GM23338 (cell line): ENCODE data around the gene ZACN. TPM values are rescaled to one million over a fixed set of nuclear protein-coding genes. Genes with fewer than 3 reads are reported as not detected.

Experiments used
- ATAC-seq: fragments of 200-7000 bp; cut with Tn5 transposase; 3 replicates; pipeline ENCODE4 v1.9.1; 2020
- DNase-seq: peaks from one replicate; pipeline ENCODE4 v3.0.0-alpha.2; 2015; ENCODE audit warnings: low spot score
- H2AFZ ChIP-seq: fragments of 200-600 bp; sonication (generic); 2 replicates; pipeline ENCODE4 v1.8.0; 2016; ENCODE audit warnings: antibody characterized with exemption, mild to moderate bottlenecking, moderate library complexity
- H3F3A ChIP-seq: fragments of 200-600 bp; sonication (generic); replicated peaks from 2 replicates; pipeline ENCODE4 v1.8.0; 2017; ENCODE audit warnings: antibody characterized with exemption, mixed run types, low read depth
- H3K27ac ChIP-seq: fragments of 200-600 bp; sonication (generic); 2 replicates; pipeline ENCODE4 v1.6.1; 2016; ENCODE audit warnings: low read depth
- H3K27me3 ChIP-seq: fragments of 200-600 bp; sonication (generic); 2 replicates; pipeline ENCODE4 v1.8.0; 2016; ENCODE audit warnings: mild to moderate bottlenecking, mixed run types, moderate library complexity; ENCODE audit not compliant: insufficient read depth
- H3K36me3 ChIP-seq: fragments of 200-600 bp; sonication (generic); 2 replicates; pipeline ENCODE4 v1.8.0; 2016; ENCODE audit warnings: mild to moderate bottlenecking; ENCODE audit not compliant: insufficient read depth
- H3K4me1 ChIP-seq: fragments of 200-600 bp; sonication (generic); 2 replicates; pipeline ENCODE4 v1.8.0; 2016; ENCODE audit warnings: mild to moderate bottlenecking, moderate library complexity; ENCODE audit not compliant: insufficient read depth
- H3K4me2 ChIP-seq: fragments of 200-600 bp; sonication (generic); 2 replicates; pipeline ENCODE4 v1.7.1; 2017; ENCODE audit warnings: mixed run types
- H3K4me3 ChIP-seq: fragments of 200-600 bp; sonication (generic); 2 replicates; pipeline ENCODE4 v1.6.1; 2016; ENCODE audit warnings: mixed run types
- H3K79me2 ChIP-seq: fragments of 200-600 bp; sonication (generic); replicated peaks from 2 replicates; pipeline ENCODE4 v1.8.0; 2017; ENCODE audit warnings: mild to moderate bottlenecking; ENCODE audit not compliant: insufficient read depth
- H3K9me2 ChIP-seq: fragments of 200-600 bp; sonication (generic); 2 replicates; pipeline ENCODE4 v1.8.0; 2017; ENCODE audit not compliant: insufficient read depth
- H4K20me1 ChIP-seq: fragments of 200-600 bp; sonication (generic); replicated peaks from 2 replicates; pipeline ENCODE4 v1.8.0; 2017; ENCODE audit warnings: mild to moderate bottlenecking; ENCODE audit not compliant: insufficient read depth
- H3K27ac Mint-ChIP-seq: 2 replicates; pipeline ENCODE4 v1.8.0; 2020; ENCODE audit warnings: inconsistent platforms, mild to moderate bottlenecking, moderate library complexity, mixed read lengths
- H3K27me3 Mint-ChIP-seq: 3 replicates; pipeline ENCODE4 v1.8.0; 2022; ENCODE audit warnings: low read depth, mild to moderate bottlenecking, moderate library complexity, mixed read lengths, inconsistent platforms; ENCODE audit not compliant: insufficient read depth, poor library complexity
- H3K36me3 Mint-ChIP-seq: 3 replicates; pipeline ENCODE4 v1.8.0; 2021; ENCODE audit warnings: low read depth, mild to moderate bottlenecking, inconsistent platforms, moderate library complexity, mixed read lengths
- H3K4me1 Mint-ChIP-seq: 3 replicates; pipeline ENCODE4 v1.8.0; 2020; ENCODE audit warnings: mild to moderate bottlenecking, inconsistent platforms, mixed read lengths
- H3K4me3 Mint-ChIP-seq: 3 replicates; pipeline ENCODE4 v1.8.0; 2021; ENCODE audit warnings: moderate library complexity, mild to moderate bottlenecking, inconsistent platforms, mixed read lengths
- H3K9me3 Mint-ChIP-seq: 3 replicates; pipeline ENCODE4 v1.8.0; 2020; ENCODE audit warnings: moderate library complexity, mild to moderate bottlenecking, inconsistent platforms, mixed read lengths
- ETS1 ChIP-seq: IDR thresholded peaks from 2 replicates; pipeline ENCODE4 v1.6.1; 2016; ENCODE audit warnings: antibody characterized with exemption
- EZH2 ChIP-seq: fragments of 200-600 bp; sonication (generic); IDR thresholded peaks from one replicate; pipeline ENCODE4 v1.8.0; 2017; ENCODE audit warnings: antibody characterized with exemption, mild to moderate bottlenecking, low read depth; ENCODE audit not compliant: unreplicated experiment
- EZH2phosphoT487 ChIP-seq: fragments of 200-600 bp; sonication (generic); IDR thresholded peaks from one replicate; pipeline ENCODE4 v1.8.1; 2018; ENCODE audit warnings: antibody characterized with exemption; ENCODE audit not compliant: unreplicated experiment
- JUNB ChIP-seq: IDR thresholded peaks from one replicate; pipeline ENCODE4 v1.6.1; 2016; ENCODE audit warnings: antibody characterized with exemption; ENCODE audit not compliant: unreplicated experiment
- NANOG ChIP-seq: IDR thresholded peaks from 2 replicates; pipeline ENCODE4 v1.6.1; 2016; ENCODE audit warnings: antibody characterized with exemption, borderline replicate concordance
- POLR2AphosphoS5 ChIP-seq: IDR thresholded peaks from 2 replicates; pipeline ENCODE4 v1.6.1; 2016; ENCODE audit warnings: antibody characterized with exemption, low read depth
- ZNF114 ChIP-seq: fragments of 250-450 bp; sonication (Bioruptor Pico); IDR thresholded peaks from 2 replicates; pipeline ENCODE4 v1.5.0; 2020; ENCODE audit warnings: mild to moderate bottlenecking, moderate library complexity
- ZNF331 ChIP-seq: fragments of 250-450 bp; sonication (Bioruptor Pico); IDR thresholded peaks from 2 replicates; pipeline ENCODE4 v1.5.0; 2020; ENCODE audit warnings: low read depth, mild to moderate bottlenecking, moderate library complexity
- polyA plus RNA-seq: library from polyadenylated mRNA; unstranded; fragments of >200 nt; fragmentation: Nextera tagmentation; extraction: Ambion mirVana; gene quantifications from 2 replicates; pipeline ENCODE4 v1.2.1, GENCODE V29; 2016
- total RNA-seq: library from RNA; depleted of rRNA; stranded (reverse); fragments of >200 nt; shearing (Covaris generic); gene quantifications from 2 replicates; pipeline ENCODE4 v1.2.3, GENCODE V29; 2014
- TF ChIP-seq, protein P1 (sequence below): IDR thresholded peaks from one replicate; pipeline ENCODE4 v1.6.1; 2018; ENCODE audit warnings: antibody characterized with exemption; ENCODE audit not compliant: unreplicated experiment
- TF ChIP-seq, protein P2 (sequence below), 2 experiments: fragments of 200-600 bp in 1 of 2; sonication (generic) in 1 of 2; conservative IDR thresholded peaks; 2 replicates each; pipeline versions ENCODE4 v1.5.1 to v1.6.1; 2016 to 2017; ENCODE audit warnings: antibody characterized with exemption in 2 of 2, low read depth in 2 of 2, mild to moderate bottlenecking in 2 of 2, moderate library complexity in 1 of 2

ZACN gene
- total and polyA plus RNA-seq, 2 experiments from 2014 or later: 0.47 TPM; not detected in 1

GRCh38 chr17:76120658-76121008, 41.7 kb downstream of the ZACN start:
- TF ChIP-seq ZNF331 (CRISPR knock-in tag) (no peak), ZNF114 (CRISPR knock-in tag) (no peak)
- TF ChIP-seq, protein P1, sequence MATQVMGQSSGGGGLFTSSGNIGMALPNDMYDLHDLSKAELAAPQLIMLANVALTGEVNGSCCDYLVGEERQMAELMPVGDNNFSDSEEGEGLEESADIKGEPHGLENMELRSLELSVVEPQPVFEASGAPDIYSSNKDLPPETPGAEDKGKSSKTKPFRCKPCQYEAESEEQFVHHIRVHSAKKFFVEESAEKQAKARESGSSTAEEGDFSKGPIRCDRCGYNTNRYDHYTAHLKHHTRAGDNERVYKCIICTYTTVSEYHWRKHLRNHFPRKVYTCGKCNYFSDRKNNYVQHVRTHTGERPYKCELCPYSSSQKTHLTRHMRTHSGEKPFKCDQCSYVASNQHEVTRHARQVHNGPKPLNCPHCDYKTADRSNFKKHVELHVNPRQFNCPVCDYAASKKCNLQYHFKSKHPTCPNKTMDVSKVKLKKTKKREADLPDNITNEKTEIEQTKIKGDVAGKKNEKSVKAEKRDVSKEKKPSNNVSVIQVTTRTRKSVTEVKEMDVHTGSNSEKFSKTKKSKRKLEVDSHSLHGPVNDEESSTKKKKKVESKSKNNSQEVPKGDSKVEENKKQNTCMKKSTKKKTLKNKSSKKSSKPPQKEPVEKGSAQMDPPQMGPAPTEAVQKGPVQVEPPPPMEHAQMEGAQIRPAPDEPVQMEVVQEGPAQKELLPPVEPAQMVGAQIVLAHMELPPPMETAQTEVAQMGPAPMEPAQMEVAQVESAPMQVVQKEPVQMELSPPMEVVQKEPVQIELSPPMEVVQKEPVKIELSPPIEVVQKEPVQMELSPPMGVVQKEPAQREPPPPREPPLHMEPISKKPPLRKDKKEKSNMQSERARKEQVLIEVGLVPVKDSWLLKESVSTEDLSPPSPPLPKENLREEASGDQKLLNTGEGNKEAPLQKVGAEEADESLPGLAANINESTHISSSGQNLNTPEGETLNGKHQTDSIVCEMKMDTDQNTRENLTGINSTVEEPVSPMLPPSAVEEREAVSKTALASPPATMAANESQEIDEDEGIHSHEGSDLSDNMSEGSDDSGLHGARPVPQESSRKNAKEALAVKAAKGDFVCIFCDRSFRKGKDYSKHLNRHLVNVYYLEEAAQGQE: no peak
- Histone ChIP-seq H3K27ac (no peak overlapping the region), H3K4me1 (peaks cover 29% of the 10 kb centered on the region; the same call in 1 of the 2 replicates), H2AFZ (peak overlapping the region; percentile 81; the same call in 1 of the 2 replicates), H3K4me2 (peak overlapping the region; percentile 68), H3K4me3 (no peak overlapping the region), H3K79me2 (no peaks in the 10 kb centered on the region), H3K36me3 (no peaks in the 10 kb centered on the region), H3F3A (peaks cover 14% of the 10 kb centered on the region), H4K20me1 (no peaks in the 10 kb centered on the region), H3K27me3 (0 out of 2 replicates have a peak, but pooled peaks cover 4% of the 10 kb centered on the region), H3K9me2 (no peaks in the 10 kb centered on the region)
- ATAC-seq (no peak), DNase-seq (no peak)
- peaks cover 24% of the 10 kb centered on the region for H3K27me3 Mint-ChIP-seq
- H3K27ac Mint-ChIP-seq: peak overlapping the region; percentile 37; the same call in 1 of the 2 replicates
- H3K9me3 Mint-ChIP-seq: no peaks in the 10 kb centered on the region; the same call in 2 of the 3 replicates
- peak overlapping the region; percentile 33 for H3K4me3 Mint-ChIP-seq
- peaks cover 25% of the 10 kb centered on the region for H3K4me1 Mint-ChIP-seq
- H3K36me3 Mint-ChIP-seq: no peaks in the 10 kb centered on the region

DNA sequence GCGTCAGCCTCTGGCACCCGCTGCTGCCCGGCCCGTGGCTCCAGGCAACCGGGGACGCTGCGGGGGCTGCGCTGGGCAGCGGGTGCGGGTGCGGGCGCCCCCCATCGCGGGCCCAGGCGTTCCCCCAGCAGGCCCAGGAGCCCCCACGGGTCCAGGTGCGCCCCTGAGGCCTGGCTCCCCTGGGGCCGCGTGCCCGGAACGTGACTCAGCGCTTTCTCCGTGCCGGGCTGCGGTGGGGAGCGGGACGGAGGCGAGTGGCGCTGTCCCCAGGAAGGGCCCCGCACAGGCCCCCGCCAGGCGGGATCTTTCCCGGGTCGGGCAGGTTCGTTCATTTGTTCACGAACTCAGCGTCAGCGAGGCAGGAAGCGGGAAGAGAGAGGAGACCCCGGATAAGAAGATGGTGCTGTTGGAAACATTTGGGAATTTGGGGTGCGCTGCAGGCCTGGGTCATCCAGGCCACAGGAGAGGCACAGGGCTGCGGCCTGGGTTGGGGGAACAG, 43.0 kb downstream of the ZACN start:
- H3K36me3 Mint-ChIP-seq: no peaks in the 10 kb centered on the region
- no peaks in the 10 kb centered on the region; the same call in 2 of the 3 replicates for H3K9me3 Mint-ChIP-seq
- H3K27ac ChIP-seq: no peak overlapping the region
- peak overlapping the region; percentile 44; the same call in 2 of the 3 replicates for H3K4me3 Mint-ChIP-seq
- no peaks in the 10 kb centered on the region for H3K36me3 ChIP-seq
- H3K4me2 ChIP-seq: peak overlapping the region; percentile 78
- no peaks in the 10 kb centered on the region for H3K79me2 ChIP-seq
- ATAC-seq (peak; percentile 41), DNase-seq (peak; percentile 72)
- no peaks in the 10 kb centered on the region for H4K20me1 ChIP-seq
- peak overlapping the region; percentile 63 for H2AFZ ChIP-seq
- H3F3A ChIP-seq: peaks cover 16% of the 10 kb centered on the region
- peak overlapping the region; percentile 53 for H3K4me3 ChIP-seq
- 0 out of 2 replicates have a peak, but pooled peaks cover 4% of the 10 kb centered on the region for H3K27me3 ChIP-seq
- H3K27ac Mint-ChIP-seq: peak overlapping the region; percentile 81
- H3K9me2 ChIP-seq: no peaks in the 10 kb centered on the region
- H3K4me1 ChIP-seq: peaks cover 29% of the 10 kb centered on the region; the same call in 1 of the 2 replicates
- peaks cover 23% of the 10 kb centered on the region for H3K27me3 Mint-ChIP-seq
- H3K4me1 Mint-ChIP-seq: peaks cover 31% of the 10 kb centered on the region
- TF ChIP-seq EZH2: no peak
- TF ChIP-seq, protein P2, sequence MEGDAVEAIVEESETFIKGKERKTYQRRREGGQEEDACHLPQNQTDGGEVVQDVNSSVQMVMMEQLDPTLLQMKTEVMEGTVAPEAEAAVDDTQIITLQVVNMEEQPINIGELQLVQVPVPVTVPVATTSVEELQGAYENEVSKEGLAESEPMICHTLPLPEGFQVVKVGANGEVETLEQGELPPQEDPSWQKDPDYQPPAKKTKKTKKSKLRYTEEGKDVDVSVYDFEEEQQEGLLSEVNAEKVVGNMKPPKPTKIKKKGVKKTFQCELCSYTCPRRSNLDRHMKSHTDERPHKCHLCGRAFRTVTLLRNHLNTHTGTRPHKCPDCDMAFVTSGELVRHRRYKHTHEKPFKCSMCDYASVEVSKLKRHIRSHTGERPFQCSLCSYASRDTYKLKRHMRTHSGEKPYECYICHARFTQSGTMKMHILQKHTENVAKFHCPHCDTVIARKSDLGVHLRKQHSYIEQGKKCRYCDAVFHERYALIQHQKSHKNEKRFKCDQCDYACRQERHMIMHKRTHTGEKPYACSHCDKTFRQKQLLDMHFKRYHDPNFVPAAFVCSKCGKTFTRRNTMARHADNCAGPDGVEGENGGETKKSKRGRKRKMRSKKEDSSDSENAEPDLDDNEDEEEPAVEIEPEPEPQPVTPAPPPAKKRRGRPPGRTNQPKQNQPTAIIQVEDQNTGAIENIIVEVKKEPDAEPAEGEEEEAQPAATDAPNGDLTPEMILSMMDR (conservative IDR thresholded peaks at IDR 0.05; ENCODE audit: low read depth in 2 of 2): no peak
- no peak for TF ChIP-seq EZH2phosphoT487
- no peak for TF ChIP-seq ZNF331 (CRISPR knock-in tag)
- no peak for TF ChIP-seq NANOG
- TF ChIP-seq JUNB: no peak
- no peak; the same call in 1 of the 2 replicates for TF ChIP-seq POLR2AphosphoS5
- TF ChIP-seq, protein P1: no peak
- no peak for TF ChIP-seq ETS1
- TF ChIP-seq ZNF114 (CRISPR knock-in tag): no peak
